HG03442 (cell line): ENCODE results near the gene PREX1.
"Not testable (repeated sequence)": the region's sequence is repeated elsewhere in the genome, so short reads cannot be mapped to it uniquely, and the experiment has no call there.

Source experiments
- ATAC-seq: cut with Tn5 transposase; IDR thresholded peaks from one replicate; pipeline ENCODE4 v1.9.1; 2021; ENCODE audit warnings: mild to moderate bottlenecking, moderate library complexity; ENCODE audit not compliant: unreplicated experiment

Gene PREX1

DNA sequence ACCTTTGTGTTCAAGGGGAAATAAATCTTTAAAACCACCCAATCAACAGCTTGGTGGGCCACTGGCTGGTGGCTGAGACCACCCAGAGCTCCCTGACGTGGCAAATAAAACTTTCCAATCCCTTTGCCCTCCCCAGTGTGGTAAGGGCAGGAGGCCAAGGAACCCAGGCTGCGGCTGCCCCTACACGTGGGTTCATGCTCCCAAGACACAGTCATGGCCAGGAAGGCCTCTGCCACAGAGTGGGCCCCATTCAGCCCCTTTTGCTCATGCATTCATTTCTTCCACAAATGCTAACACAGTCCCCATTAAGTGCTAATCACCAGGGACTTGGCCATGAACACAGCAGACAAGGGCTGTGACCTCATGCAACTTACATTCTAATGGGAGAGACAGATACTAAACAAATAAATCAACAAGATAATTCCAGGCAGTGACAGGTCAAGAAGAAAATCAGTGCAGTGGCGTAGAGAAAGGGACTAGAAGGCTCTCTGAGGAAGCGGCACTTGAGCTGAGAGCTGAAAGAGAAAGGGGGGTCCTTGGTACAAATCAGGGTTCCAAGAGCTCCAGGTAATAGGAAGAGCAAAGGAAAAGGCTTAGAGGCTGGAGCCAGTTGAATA lies 13.8 kb downstream of the PREX1 start:
- no peak for ATAC-seq

DNA sequence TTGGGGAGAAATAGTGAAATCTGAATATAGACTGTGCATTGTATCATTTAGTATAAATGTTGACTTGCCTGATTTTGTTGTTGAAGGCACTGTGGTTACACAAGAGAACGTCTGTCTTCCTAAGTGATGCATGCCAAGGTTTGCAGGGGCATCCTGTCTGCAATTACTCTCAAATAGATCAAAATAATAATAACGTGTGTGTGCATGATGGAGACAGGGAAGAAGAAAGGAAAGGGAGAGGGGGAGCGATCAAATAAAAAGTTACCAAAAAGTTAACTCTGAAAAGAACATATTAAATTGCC lies 14.4 kb downstream of the PREX1 start:
- no peak for ATAC-seq

- ATAC-seq = no peak
These were observed 15.0 kb downstream of the PREX1 start for GRCh38 chr20:48812600-48813445.

DNA sequence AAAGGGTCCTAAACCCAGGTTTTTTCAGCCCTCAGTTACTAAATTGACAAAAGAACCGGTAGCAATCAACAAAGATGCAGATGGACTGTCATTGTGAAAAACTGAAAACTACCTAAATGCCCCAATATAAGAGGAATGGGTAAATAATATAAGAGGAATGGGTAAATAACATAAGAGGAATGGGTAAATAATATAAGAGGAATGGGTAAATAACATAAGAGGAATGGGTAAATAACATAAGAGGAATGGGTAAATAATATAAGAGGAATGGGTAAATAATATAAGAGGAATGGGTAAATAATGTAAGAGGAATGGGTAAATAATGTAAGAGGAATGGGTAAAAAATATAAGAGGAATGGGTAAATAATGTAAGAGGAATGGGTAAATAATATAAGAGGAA lies 15.7 kb downstream of the PREX1 start:
- not testable (repeated sequence) for ATAC-seq

- ATAC-seq = no peak
These were observed 18.1 kb downstream of the PREX1 start for GRCh38 chr20:48809673-48810072.

GRCh38 chr20:48808382-48809034 lies 19.3 kb downstream of the PREX1 start:
- no peak for ATAC-seq

- no peak for ATAC-seq
These were observed 20.0 kb downstream of the PREX1 start for GRCh38 chr20:48807586-48808381.

GRCh38 chr20:48807051-48807450 lies 20.7 kb downstream of the PREX1 start:
- no peak for ATAC-seq

DNA sequence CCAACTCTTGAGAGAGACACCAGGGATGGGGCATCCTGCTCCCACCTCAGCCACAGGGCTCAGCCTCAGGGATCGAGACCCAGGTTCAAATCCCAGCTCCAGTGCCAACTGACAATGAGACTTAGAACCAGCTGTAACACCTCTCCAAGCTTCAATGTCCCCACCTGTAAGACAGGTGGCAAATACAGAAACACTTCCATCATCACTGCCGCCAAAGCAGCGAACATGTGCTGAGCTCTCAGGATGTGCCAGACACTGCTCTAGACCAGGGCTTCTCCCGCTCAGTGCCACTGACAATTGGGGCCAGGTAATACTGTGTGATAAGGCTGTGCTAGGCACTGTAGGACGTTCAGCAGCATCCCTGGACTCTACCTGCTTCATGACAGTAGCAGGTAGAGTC lies 22.1 kb downstream of the PREX1 start:
- no peak for ATAC-seq

DNA sequence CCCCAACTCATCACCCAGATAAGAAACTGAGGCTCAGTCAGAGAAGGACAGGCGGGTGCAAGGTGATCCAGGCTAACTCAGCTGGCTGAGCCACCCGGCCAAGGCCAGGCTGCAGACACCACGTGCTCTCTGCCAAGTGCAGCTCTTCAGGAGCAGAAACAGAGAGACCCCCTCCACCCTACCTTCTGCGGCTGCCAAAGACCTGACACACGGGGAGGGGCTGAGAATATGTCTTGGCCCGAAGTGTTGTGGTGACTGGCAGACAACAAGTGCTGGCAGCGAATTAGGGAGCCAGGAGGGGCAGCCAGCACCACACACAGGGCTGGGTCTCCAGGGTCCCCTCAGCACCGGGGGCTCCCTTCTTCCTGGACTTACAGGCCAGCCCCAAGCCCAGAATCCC lies 22.5 kb downstream of the PREX1 start:
- ATAC-seq = no peak

GRCh38 chr20:48804300-48804980 lies 23.4 kb downstream of the PREX1 start:
- no peak for ATAC-seq

DNA sequence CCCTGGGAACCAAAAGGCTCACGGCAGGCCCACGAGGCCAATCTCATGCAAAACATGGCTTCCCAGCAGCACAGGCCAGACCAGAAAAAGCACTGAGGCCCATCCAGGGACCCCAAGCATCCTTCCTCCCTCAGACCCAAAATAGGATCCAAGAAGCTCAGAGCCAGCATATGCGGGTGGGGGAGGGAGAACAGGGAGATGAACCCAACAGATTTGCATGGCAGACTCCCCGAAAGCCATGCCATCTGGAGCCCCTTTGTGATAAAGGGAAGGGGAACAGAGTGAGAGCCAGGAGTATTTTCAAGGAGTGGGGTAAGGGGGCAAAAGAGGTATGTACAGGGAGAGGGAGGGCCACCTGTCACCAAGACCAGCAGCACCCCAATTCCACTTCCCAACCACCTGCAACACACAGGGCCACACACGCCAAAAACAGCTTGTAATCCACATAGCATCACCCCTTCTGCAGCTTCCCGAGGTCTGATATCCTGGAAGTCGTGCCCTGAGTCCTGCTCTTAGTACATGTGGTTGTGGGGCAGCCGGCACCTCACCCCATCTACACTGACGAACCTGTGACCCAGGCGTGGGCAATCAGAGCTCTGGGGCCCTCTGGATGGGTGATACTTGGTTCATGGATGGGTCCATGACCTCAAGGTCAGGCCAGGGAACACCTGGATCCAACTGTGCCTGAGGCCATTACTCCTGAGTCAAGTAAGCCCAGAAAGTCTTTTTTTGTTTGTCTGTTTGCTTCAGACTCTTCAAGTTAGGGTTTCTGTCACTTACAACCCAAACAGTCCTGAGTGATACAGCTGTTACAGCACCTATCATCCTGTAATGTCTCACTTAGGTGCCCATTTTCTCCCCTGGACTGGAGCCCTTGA lies 24.4 kb downstream of the PREX1 start:
- no peak for ATAC-seq

DNA sequence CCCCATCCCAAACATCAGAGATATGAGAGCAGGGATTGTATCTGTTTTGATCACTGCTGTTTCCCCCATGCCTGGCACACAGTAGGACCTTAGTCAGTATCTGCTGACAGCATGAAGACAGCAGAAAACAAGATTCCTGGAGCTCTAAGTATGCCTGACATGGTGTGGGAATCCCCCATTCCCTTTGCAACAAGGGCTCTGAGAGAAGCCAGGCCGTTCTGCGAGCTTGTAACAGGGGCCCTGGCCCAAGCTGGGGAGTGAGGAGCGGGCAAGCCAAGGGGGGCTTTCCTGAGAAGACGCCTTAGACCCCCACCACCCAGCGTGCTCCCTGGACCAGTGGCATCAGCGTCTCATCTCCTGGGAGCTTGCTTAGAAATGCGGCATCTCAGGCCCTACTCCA lies 25.2 kb downstream of the PREX1 start:
- no peak for ATAC-seq

- ATAC-seq = no peak
These were observed 25.6 kb downstream of the PREX1 start for GRCh38 chr20:48802216-48802615.

GRCh38 chr20:48801197-48801596 lies 26.6 kb downstream of the PREX1 start:
- no peak for ATAC-seq

DNA sequence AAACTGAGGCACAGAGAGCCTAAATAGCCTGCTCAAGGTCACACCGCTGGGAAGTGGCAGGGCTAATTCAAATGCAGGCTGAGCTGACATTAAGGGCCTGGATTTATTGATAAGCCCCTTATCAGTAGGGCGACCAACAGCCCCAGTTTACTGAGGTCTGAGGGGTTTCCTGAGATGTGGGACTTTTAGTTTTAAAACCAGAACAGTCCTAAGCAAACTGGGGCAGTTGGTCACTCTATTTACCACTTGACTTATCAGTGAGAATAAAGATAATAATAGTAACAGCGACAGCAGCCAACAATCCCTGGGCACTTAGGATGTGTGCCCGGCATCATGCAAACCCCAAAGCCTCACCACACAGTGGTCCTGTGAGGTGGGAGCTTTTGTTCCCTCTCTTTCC lies 27.6 kb downstream of the PREX1 start:
- ATAC-seq = no peak

DNA sequence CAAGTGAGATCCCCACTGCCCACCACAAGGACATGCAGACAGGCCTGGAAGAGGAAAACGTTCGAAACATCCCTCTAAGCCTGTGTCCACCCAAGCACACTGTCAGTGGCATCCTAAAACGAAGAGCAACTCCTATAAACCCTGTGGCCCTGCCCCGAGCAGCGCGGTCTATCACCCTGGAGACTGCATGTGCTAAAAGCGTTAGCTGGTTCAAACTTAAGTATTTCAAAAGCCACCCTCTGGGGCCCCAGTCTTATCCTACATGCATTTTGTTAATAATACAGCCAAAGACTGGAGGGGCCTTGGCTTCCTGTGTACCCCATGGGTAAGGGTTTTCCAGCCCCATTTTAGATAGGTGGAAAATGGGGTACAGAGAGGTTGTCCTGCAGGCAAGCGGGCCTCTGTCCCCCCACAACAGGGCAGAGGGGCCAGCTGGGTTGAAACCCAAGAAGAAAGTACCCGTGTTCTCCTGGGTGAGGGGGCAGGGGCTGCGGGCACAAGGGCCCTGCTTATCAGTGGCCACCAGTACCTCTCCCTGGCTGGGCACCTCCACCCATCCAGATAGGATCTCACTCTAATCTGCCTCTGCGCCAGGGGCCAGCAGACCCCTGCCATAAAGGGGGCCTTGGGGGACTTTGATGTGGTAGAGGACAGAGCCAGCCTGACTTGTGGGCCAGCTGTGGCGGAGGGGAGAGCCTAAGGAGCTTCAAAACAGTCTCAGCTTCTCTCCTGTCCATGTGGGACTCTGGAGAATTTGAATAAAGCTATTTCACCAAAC lies 28.3 kb downstream of the PREX1 start:
- ATAC-seq = no peak

GRCh38 chr20:48797850-48798747 lies 29.7 kb downstream of the PREX1 start:
- ATAC-seq = no peak
